Stimulated activated CD8-positive, alpha-beta memory T cell treated with anti-CD3 and anti-CD28 coated beads, Interleukin-2, amount 100 ng/mL, for 1 hour (primary cell): ENCODE results near the gene PSD2.
"Not testable (repeated sequence)": the region's sequence is repeated elsewhere in the genome, so short reads cannot be mapped to it uniquely, and the experiment has no call there.

Source experiments
- DNase-seq, 2 donors: peaks; one replicate each; pipeline ENCODE4 v3.0.0-alpha.2; 2020; ENCODE audit warnings: low read depth in 2 of 2

The PSD2 gene

GRCh38 chr5:139789116-139789844 is 6.3 kb upstream of the PSD2 start:
- no peak for DNase-seq

- no peak for DNase-seq
Measured at GRCh38 chr5:139789845-139790189, 5.8 kb upstream of the PSD2 start.

GRCh38 chr5:139792218-139792617 is 3.4 kb upstream of the PSD2 start:
- DNase-seq: no peak

GRCh38 chr5:139792655-139793054 is 3.0 kb upstream of the PSD2 start:
- DNase-seq: not testable (repeated sequence)

- no peak for DNase-seq
Measured at GRCh38 chr5:139794067-139794846, 1.4 kb upstream of the PSD2 start.

GRCh38 chr5:139796061-139796806 is 626 bp downstream of the PSD2 start:
- DNase-seq: no peak

- DNase-seq: no peak
Measured at GRCh38 chr5:139797335-139797734, 1.7 kb downstream of the PSD2 start.

- DNase-seq: no peak
Measured at GRCh38 chr5:139797856-139798510, 2.4 kb downstream of the PSD2 start.

- no peak for DNase-seq
Measured at GRCh38 chr5:139798883-139799282, 3.3 kb downstream of the PSD2 start.

- DNase-seq: no peak
Measured at GRCh38 chr5:139799359-139799758, 3.8 kb downstream of the PSD2 start.

- DNase-seq: no peak
Measured at GRCh38 chr5:139803978-139804377, 8.4 kb downstream of the PSD2 start.

GRCh38 chr5:139804800-139805397 is 9.3 kb downstream of the PSD2 start:
- no peak for DNase-seq

- DNase-seq: no peak
Measured at GRCh38 chr5:139805545-139805944, 9.9 kb downstream of the PSD2 start.

GRCh38 chr5:139806111-139806510 is 10.5 kb downstream of the PSD2 start:
- no peak for DNase-seq

- no peak for DNase-seq
Measured at GRCh38 chr5:139806726-139807646, 11.4 kb downstream of the PSD2 start.

GRCh38 chr5:139807647-139808030 is 12.0 kb downstream of the PSD2 start:
- DNase-seq: no peak

GRCh38 chr5:139808481-139809330 is 13.1 kb downstream of the PSD2 start:
- no peak for DNase-seq

- no peak for DNase-seq
Measured at GRCh38 chr5:139809331-139809810, 13.8 kb downstream of the PSD2 start.
